Type B pancreatic cell (in vitro differentiated cells): ENCODE data around the gene OR52B6. TPM values are rescaled to one million over a fixed set of nuclear protein-coding genes. Genes with fewer than 3 reads are reported as not detected.

Experiments used
- DNase-seq: peaks from one replicate; pipeline ENCODE4 v3.0.0; 2021; ENCODE audit warnings: mixed read lengths; ENCODE audit not compliant: unreplicated experiment; ENCODE audit errors: extremely low spot score
- H3K27ac Mint-ChIP-seq: 2 replicates; pipeline ENCODE4 v1.8.0; 2021; ENCODE audit warnings: mild to moderate bottlenecking, mixed read lengths
- H3K27me3 Mint-ChIP-seq: 2 replicates; pipeline ENCODE4 v1.8.0; 2021; ENCODE audit warnings: mixed read lengths
- H3K36me3 Mint-ChIP-seq: 2 replicates; pipeline ENCODE4 v1.8.0; 2021; ENCODE audit warnings: mixed read lengths
- H3K4me1 Mint-ChIP-seq: one replicate; pipeline ENCODE4 v1.8.0; 2021; ENCODE audit warnings: mixed read lengths; ENCODE audit not compliant: unreplicated experiment
- H3K4me3 Mint-ChIP-seq: 2 replicates; pipeline ENCODE4 v1.8.0; 2021; ENCODE audit warnings: mild to moderate bottlenecking, mixed read lengths
- H3K9me3 Mint-ChIP-seq: 2 replicates; pipeline ENCODE4 v1.8.0; 2021; ENCODE audit warnings: mixed read lengths
- total RNA-seq: library from RNA; stranded (reverse); gene quantifications from 2 replicates; pipeline ENCODE4 v1.2.1, GENCODE V29; 2021; ENCODE audit warnings: low replicate concordance
- TF ChIP-seq, protein P1 (sequence below): fragments of 200-600 bp; sonication (generic); conservative IDR thresholded peaks from 2 replicates; pipeline ENCODE4 v1.5.0; 2021; ENCODE audit warnings: antibody characterized with exemption, mild to moderate bottlenecking

OR52B6 gene
- total RNA-seq, 1 donor from 2014 or later: not detected

DNA sequence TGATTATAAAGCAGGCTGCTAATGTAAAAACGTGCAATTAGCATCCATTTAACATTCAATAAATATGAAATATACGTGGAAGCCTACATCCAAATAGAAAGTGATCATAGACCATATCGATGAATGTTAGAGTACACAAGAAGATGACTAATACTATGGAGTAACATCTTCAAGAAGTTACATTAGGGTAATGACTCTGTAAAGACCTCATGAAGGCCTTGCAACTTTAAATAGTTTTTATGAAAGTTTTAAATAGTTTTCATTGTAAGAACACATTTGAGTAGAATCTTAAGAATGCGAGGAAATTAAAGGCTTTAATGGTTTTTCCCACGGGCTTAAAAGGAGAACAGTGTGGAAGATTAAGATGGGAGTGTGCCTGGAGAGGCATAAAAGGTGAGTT lies 45.5 kb downstream of the OR52B6 start:
- Mint-ChIP-seq H3K4me3 (peak overlapping the region; percentile 23), H3K36me3 (peaks cover 4% of the 10 kb centered on the region), H3K9me3 (no peaks in the 10 kb centered on the region), H3K27ac (peak overlapping the region; percentile 15), H3K4me1 (peaks cover 16% of the 10 kb centered on the region), H3K27me3 (no peaks in the 10 kb centered on the region)
- DNase-seq: no peak
- TF ChIP-seq, protein P1, sequence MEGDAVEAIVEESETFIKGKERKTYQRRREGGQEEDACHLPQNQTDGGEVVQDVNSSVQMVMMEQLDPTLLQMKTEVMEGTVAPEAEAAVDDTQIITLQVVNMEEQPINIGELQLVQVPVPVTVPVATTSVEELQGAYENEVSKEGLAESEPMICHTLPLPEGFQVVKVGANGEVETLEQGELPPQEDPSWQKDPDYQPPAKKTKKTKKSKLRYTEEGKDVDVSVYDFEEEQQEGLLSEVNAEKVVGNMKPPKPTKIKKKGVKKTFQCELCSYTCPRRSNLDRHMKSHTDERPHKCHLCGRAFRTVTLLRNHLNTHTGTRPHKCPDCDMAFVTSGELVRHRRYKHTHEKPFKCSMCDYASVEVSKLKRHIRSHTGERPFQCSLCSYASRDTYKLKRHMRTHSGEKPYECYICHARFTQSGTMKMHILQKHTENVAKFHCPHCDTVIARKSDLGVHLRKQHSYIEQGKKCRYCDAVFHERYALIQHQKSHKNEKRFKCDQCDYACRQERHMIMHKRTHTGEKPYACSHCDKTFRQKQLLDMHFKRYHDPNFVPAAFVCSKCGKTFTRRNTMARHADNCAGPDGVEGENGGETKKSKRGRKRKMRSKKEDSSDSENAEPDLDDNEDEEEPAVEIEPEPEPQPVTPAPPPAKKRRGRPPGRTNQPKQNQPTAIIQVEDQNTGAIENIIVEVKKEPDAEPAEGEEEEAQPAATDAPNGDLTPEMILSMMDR: no peak

DNA sequence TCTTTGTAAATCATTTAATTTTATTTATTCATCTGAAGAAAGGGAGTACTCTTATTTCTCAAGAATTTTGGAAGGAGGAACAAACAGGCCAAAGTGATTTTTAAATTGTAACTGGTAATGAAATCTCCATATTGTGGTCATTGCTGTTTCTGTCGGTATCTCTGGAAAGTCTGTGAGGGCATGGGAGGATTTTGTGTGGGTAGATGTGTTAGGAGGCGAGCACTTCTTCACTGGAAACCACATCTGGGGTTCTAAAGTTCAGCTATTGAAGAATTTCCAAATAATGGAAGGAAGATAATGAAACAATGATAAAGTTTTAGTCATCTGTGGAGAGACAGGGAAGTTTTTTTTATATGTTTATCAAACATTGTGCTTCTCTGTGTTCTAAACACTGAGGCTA lies 50.7 kb downstream of the OR52B6 start:
- Mint-ChIP-seq H3K9me3 (no peaks in the 10 kb centered on the region), H3K4me3 (no peak overlapping the region), H3K36me3 (peaks cover 10% of the 10 kb centered on the region), H3K27me3 (no peaks in the 10 kb centered on the region), H3K4me1 (no peaks in the 10 kb centered on the region), H3K27ac (no peak overlapping the region)
- TF ChIP-seq, protein P1: no peak
- no peak for DNase-seq

Other genes starting within 250 kb of the OR52B6 start
- not detected in 2 replicates for gene OR51B5, start 237.4 kb upstream of the OR52B6 start, total RNA-seq
- gene OR51B6, start 229.4 kb upstream of the OR52B6 start, total RNA-seq: not detected in 2 replicates
- gene OR51M1, start 197.1 kb upstream of the OR52B6 start, total RNA-seq: not detected in 2 replicates
- gene OR51Q1, start 158.8 kb upstream of the OR52B6 start, total RNA-seq: not detected in 2 replicates
- not detected in 2 replicates for gene OR51I1, start 139.4 kb upstream of the OR52B6 start, total RNA-seq
- not detected in 2 replicates for gene OR51I2, start 131.6 kb upstream of the OR52B6 start, total RNA-seq
- gene OR52D1, start 92.2 kb upstream of the OR52B6 start, total RNA-seq: not detected in 2 replicates
- gene UBQLN3, start 70.9 kb upstream of the OR52B6 start, total RNA-seq: not detected in 2 replicates
- 0.19 and 0.39 TPM in 2 replicates for gene UBQLNL, start 64.2 kb upstream of the OR52B6 start, total RNA-seq
- gene OR52H1, start 32.3 kb upstream of the OR52B6 start, total RNA-seq: not detected in 2 replicates
- 7.5 and 8.7 TPM in 2 replicates for gene TRIM6, start 15.8 kb downstream of the OR52B6 start, total RNA-seq
- 1.4 and 2.4 TPM in 2 replicates for gene TRIM34, start 44.1 kb downstream of the OR52B6 start, total RNA-seq
- 30.0 and 32.3 TPM in 2 replicates for gene TRIM5, start 104.2 kb downstream of the OR52B6 start, total RNA-seq
- 27.4 and 72.5 TPM in 2 replicates for gene TRIM22, start 108.9 kb downstream of the OR52B6 start, total RNA-seq
- gene OR56B1, start 155.6 kb downstream of the OR52B6 start, total RNA-seq: not detected in 2 replicates
- not detected in 2 replicates for gene OR52N4, start 173.4 kb downstream of the OR52B6 start, total RNA-seq
- gene OR52N5, start 202.5 kb downstream of the OR52B6 start, total RNA-seq: not detected in 2 replicates
- gene OR52N1, start 210.4 kb downstream of the OR52B6 start, total RNA-seq: not detected in 2 replicates
- not detected in 2 replicates for gene OR52N2, start 228.0 kb downstream of the OR52B6 start, total RNA-seq